Stomach (tissue), 4 donors: Measurements from ENCODE around the gene COG6.

Experiments used
- POLR2A ChIP-seq, 4 donors: fragments of 450-650 bp; IDR thresholded peaks; one replicate each; pipeline ENCODE4 v1.6.1; 2016; ENCODE audit warnings: antibody characterized with exemption in 4 of 4, control low read depth in 2 of 4, mild to moderate bottlenecking in 1 of 4, moderate library complexity in 1 of 4
- POLR2AphosphoS5 ChIP-seq, 3 donors: sonication (generic); formaldehyde crosslinking; IDR thresholded peaks; one replicate each; pipeline ENCODE4 v1.6.1; 2016; ENCODE audit warnings: antibody characterized with exemption in 3 of 3
- TF ChIP-seq, protein P1 (sequence below), 7 experiments: fragments of 450-650 bp in 4 of 7; fragments of 200-600 bp in 3 of 7; sonication (generic) in 3 of 7; IDR thresholded peaks; one replicate each; pipeline ENCODE4 v1.5.1; 2016 to 2019; ENCODE audit warnings: antibody characterized with exemption in 7 of 7, control low read depth in 2 of 7, mild to moderate bottlenecking in 1 of 7

DNA sequence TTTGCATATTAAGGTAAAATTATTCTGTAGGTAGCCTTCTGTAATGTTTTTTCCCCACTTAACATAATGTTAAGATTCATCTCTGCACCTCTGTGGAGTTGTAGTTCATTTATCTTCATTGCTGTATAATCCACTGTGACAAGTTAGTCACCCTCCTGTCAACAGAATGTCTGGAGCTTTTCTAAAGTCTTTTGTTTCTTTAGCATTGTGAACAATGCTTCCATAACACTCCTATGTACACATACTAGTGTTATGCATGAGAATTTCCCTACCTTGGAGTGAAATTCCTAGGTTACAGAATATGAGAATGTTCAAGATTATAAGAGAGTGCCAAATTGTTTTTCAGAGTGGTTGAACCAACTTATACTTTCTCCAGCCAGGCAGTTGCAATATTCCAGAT, 113.5 kb downstream of the COG6 start:
- TF ChIP-seq, protein P1, sequence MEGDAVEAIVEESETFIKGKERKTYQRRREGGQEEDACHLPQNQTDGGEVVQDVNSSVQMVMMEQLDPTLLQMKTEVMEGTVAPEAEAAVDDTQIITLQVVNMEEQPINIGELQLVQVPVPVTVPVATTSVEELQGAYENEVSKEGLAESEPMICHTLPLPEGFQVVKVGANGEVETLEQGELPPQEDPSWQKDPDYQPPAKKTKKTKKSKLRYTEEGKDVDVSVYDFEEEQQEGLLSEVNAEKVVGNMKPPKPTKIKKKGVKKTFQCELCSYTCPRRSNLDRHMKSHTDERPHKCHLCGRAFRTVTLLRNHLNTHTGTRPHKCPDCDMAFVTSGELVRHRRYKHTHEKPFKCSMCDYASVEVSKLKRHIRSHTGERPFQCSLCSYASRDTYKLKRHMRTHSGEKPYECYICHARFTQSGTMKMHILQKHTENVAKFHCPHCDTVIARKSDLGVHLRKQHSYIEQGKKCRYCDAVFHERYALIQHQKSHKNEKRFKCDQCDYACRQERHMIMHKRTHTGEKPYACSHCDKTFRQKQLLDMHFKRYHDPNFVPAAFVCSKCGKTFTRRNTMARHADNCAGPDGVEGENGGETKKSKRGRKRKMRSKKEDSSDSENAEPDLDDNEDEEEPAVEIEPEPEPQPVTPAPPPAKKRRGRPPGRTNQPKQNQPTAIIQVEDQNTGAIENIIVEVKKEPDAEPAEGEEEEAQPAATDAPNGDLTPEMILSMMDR (IDR thresholded peaks at IDR 0.05), result no peak
- TF ChIP-seq POLR2A (IDR thresholded peaks at IDR 0.05) (no peak), POLR2AphosphoS5 (IDR thresholded peaks at IDR 0.05) (no peak)
